SU-DHL-6 (cell line): ENCODE measurements around the gene TEX19.

Source experiments
- EZH2phosphoT487 ChIP-seq: fragments of 200-600 bp; sonication (generic), shearing (Covaris generic); conservative IDR thresholded peaks from 2 replicates; pipeline ENCODE4 v1.6.1; 2018; ENCODE audit warnings: mild to moderate bottlenecking, antibody characterized with exemption, low read length, moderate library complexity, mixed read lengths
- TF ChIP-seq, protein P1 (sequence below): fragments of 200-600 bp; sonication (generic); IDR thresholded peaks from one replicate; pipeline ENCODE4 v1.5.1; 2017; ENCODE audit warnings: antibody characterized with exemption, mild to moderate bottlenecking, low read length, moderate library complexity; ENCODE audit not compliant: insufficient read depth, poor library complexity, severe bottlenecking

DNA sequence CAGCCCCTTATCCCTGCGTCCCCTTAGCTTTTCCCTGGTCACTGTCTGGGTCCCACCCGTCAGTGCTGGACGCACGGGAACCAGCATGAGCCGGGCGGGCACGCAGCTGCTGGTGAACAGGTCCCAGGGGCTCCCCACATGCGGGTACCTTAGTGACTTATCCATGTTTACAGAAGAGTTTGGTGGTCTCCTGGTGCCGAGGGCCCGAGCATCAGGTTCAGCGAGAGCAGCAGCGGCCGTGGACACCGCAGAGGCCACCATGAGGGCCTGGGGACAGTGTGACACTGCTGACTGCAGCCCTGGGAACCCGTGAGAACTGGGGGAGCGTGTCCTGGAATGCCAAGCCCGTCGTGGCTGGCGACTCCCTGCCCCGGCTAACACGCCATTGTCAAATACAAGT, 48.2 kb upstream of the TEX19 start:
- TF ChIP-seq, protein P1, sequence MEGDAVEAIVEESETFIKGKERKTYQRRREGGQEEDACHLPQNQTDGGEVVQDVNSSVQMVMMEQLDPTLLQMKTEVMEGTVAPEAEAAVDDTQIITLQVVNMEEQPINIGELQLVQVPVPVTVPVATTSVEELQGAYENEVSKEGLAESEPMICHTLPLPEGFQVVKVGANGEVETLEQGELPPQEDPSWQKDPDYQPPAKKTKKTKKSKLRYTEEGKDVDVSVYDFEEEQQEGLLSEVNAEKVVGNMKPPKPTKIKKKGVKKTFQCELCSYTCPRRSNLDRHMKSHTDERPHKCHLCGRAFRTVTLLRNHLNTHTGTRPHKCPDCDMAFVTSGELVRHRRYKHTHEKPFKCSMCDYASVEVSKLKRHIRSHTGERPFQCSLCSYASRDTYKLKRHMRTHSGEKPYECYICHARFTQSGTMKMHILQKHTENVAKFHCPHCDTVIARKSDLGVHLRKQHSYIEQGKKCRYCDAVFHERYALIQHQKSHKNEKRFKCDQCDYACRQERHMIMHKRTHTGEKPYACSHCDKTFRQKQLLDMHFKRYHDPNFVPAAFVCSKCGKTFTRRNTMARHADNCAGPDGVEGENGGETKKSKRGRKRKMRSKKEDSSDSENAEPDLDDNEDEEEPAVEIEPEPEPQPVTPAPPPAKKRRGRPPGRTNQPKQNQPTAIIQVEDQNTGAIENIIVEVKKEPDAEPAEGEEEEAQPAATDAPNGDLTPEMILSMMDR: no peak
- TF ChIP-seq EZH2phosphoT487: no peak
